ENCODE results near the gene AARS2. TPM values are rescaled to one million over a fixed set of nuclear protein-coding genes. Genes with fewer than 3 reads are reported as not detected.

The AARS2 gene
- polyA plus RNA-seq (2013, experiment 1 of 2), result 2.7 TPM
- polyA plus RNA-seq (2013, experiment 2 of 2), result 2.9 TPM

- Histone ChIP-seq H3K27me3 (ENCODE audit: control insufficient read depth in 1 of 2, insufficient read depth in 1 of 2, low read length in 2 of 2) (peaks cover 12 to 22% of the 10 kb centered on the region in 2 experiments), H2AFZ (ENCODE audit: low read depth, low read length) (peak within 1 kb of the TSS; percentile 99), H4K91ac (ENCODE audit: low read length) (no peak within 1 kb of the TSS), H3K4me2 (ENCODE audit: low read length, poor library complexity, severe bottlenecking) (peak within 1 kb of the TSS; percentile 79), H2BK12ac (ENCODE audit: low read length in 2 of 2) (no peak within 1 kb of the TSS), H3K27ac (ENCODE audit: low read length, poor library complexity, severe bottlenecking) (no peak within 1 kb of the TSS), H3K36me3 (ENCODE audit: control insufficient read depth in 1 of 2, insufficient read depth in 2 of 2, low read depth in 1 of 2, low read length in 2 of 2) (peaks cover 25 to 31% of the 10 kb centered on the region in 2 experiments), H3K18ac (ENCODE audit: low read depth in 1 of 2, low read length in 2 of 2) (peak within 1 kb of the TSS; percentile 67 to 88), H3K23ac (ENCODE audit: low read length in 2 of 2) (peak within 1 kb of the TSS in 1 of 2 experiments; percentile 50), H3K4me1 (ENCODE audit: control insufficient read depth, insufficient read depth, low read depth, low read length) (peaks cover 7% of the 10 kb centered on the region), H3K14ac (ENCODE audit: low read length in 2 of 2) (peak within 1 kb of the TSS in 1 of 2 experiments; percentile 8), H3K9ac (ENCODE audit: low read length) (peak within 1 kb of the TSS; percentile 96), H3K4ac (ENCODE audit: low read depth in 1 of 2, low read length in 2 of 2) (peak within 1 kb of the TSS in 1 of 2 experiments; percentile 85), H2BK5ac (ENCODE audit: low read depth, low read length, poor library complexity, severe bottlenecking) (peak within 1 kb of the TSS; percentile 68), H3K4me3 (ENCODE audit: insufficient read depth in 1 of 2, low read depth in 1 of 2, low read length in 2 of 2) (peak within 1 kb of the TSS; percentile 93 to 94), H3K9me3 (ENCODE audit: control insufficient read depth, low read length) (no peaks in the 10 kb centered on the region), H3K79me1 (replicated peaks; ENCODE audit: low read length, poor library complexity, severe bottlenecking) (peaks cover 17% of the 10 kb centered on the region), H2BK120ac (ENCODE audit: low read depth, low read length) (no peak within 1 kb of the TSS), H2AK5ac (ENCODE audit: low read length, severe bottlenecking) (no peak within 1 kb of the TSS), H4K8ac (ENCODE audit: low read length) (peak within 1 kb of the TSS; percentile 74), H2BK15ac (ENCODE audit: low read depth, poor library complexity, severe bottlenecking) (no peak within 1 kb of the TSS)
- DNase-seq, result peak; percentile 90
- WGBS, result 3% methylated on average over 52 of the region's 52 CpGs
Measured at GRCh38 chr6:44312901-44313788, at the start of gene AARS2. AARS2 (minus strand) TSS chr6:44313347; CDS start chr6:44313323, 24 bp downstream.

GRCh38 chr6:44361947-44362346 lies 48.8 kb upstream of the AARS2 start:
- Histone ChIP-seq H3K9ac (ENCODE audit: low read length) (no peak overlapping the region), H2BK12ac (ENCODE audit: low read length in 2 of 2) (no peak overlapping the region), H4K8ac (ENCODE audit: low read length) (no peak overlapping the region), H2BK15ac (ENCODE audit: low read depth, poor library complexity, severe bottlenecking) (no peak overlapping the region), H3K27ac (ENCODE audit: low read length, poor library complexity, severe bottlenecking) (no peak overlapping the region), H3K79me1 (replicated peaks; ENCODE audit: low read length, poor library complexity, severe bottlenecking) (no peaks in the 10 kb centered on the region), H3K23ac (ENCODE audit: low read length in 2 of 2) (no peak overlapping the region), H3K36me3 (ENCODE audit: control insufficient read depth in 1 of 2, insufficient read depth in 2 of 2, low read depth in 1 of 2, low read length in 2 of 2) (no peaks in the 10 kb centered on the region), H3K4ac (ENCODE audit: low read depth in 1 of 2, low read length in 2 of 2) (no peak overlapping the region), H2BK120ac (ENCODE audit: low read depth, low read length) (no peak overlapping the region), H3K14ac (ENCODE audit: low read length in 2 of 2) (no peak overlapping the region), H3K27me3 (ENCODE audit: control insufficient read depth in 1 of 2, insufficient read depth in 1 of 2, low read length in 2 of 2) (peaks cover 14 to 33% of the 10 kb centered on the region in 2 experiments), H3K4me2 (ENCODE audit: low read length, poor library complexity, severe bottlenecking) (no peak overlapping the region), H3K18ac (ENCODE audit: low read depth in 1 of 2, low read length in 2 of 2) (no peak overlapping the region), H2BK5ac (ENCODE audit: low read depth, low read length, poor library complexity, severe bottlenecking) (no peak overlapping the region), H3K9me3 (ENCODE audit: control insufficient read depth, low read length) (no peaks in the 10 kb centered on the region), H4K91ac (ENCODE audit: low read length) (no peak overlapping the region), H2AK5ac (ENCODE audit: low read length, severe bottlenecking) (no peak overlapping the region), H3K4me1 (ENCODE audit: control insufficient read depth, insufficient read depth, low read depth, low read length) (no peaks in the 10 kb centered on the region), H2AFZ (ENCODE audit: low read depth, low read length) (no peak overlapping the region), H3K4me3 (ENCODE audit: insufficient read depth in 1 of 2, low read depth in 1 of 2, low read length in 2 of 2) (no peak overlapping the region)
- WGBS, result 85% methylated on average over 6 of the region's 6 CpGs
- no peak for DNase-seq

GRCh38 chr6:44359973-44360372 lies 46.8 kb upstream of the AARS2 start:
- no peaks in the 10 kb centered on the region for H3K79me1 ChIP-seq (replicated peaks; ENCODE audit: low read length, poor library complexity, severe bottlenecking)
- no peak overlapping the region for H3K4me3 ChIP-seq (ENCODE audit: insufficient read depth in 1 of 2, low read depth in 1 of 2, low read length in 2 of 2)
- H3K36me3 ChIP-seq (ENCODE audit: control insufficient read depth in 1 of 2, insufficient read depth in 2 of 2, low read depth in 1 of 2, low read length in 2 of 2), result no peaks in the 10 kb centered on the region
- no peak overlapping the region for H2BK15ac ChIP-seq (ENCODE audit: low read depth, poor library complexity, severe bottlenecking)
- H3K27me3 ChIP-seq (ENCODE audit: control insufficient read depth in 1 of 2, insufficient read depth in 1 of 2, low read length in 2 of 2), result peaks cover 27 to 48% of the 10 kb centered on the region in 2 experiments
- H4K91ac ChIP-seq (ENCODE audit: low read length), result no peak overlapping the region
- no peak overlapping the region for H2AK5ac ChIP-seq (ENCODE audit: low read length, severe bottlenecking)
- no peak overlapping the region for H3K14ac ChIP-seq (ENCODE audit: low read length in 2 of 2)
- H3K27ac ChIP-seq (ENCODE audit: low read length, poor library complexity, severe bottlenecking), result no peak overlapping the region
- no peak overlapping the region for H2AFZ ChIP-seq (ENCODE audit: low read depth, low read length)
- H3K4ac ChIP-seq (ENCODE audit: low read depth in 1 of 2, low read length in 2 of 2), result no peak overlapping the region
- H3K18ac ChIP-seq (ENCODE audit: low read depth in 1 of 2, low read length in 2 of 2), result no peak overlapping the region
- H3K4me2 ChIP-seq (ENCODE audit: low read length, poor library complexity, severe bottlenecking), result no peak overlapping the region
- H3K4me1 ChIP-seq (ENCODE audit: control insufficient read depth, insufficient read depth, low read depth, low read length), result no peaks in the 10 kb centered on the region
- no peak for DNase-seq
- no peak overlapping the region for H2BK12ac ChIP-seq (ENCODE audit: low read length in 2 of 2)
- no peak overlapping the region for H3K9ac ChIP-seq (ENCODE audit: low read length)
- no peak overlapping the region for H2BK120ac ChIP-seq (ENCODE audit: low read depth, low read length)
- H3K9me3 ChIP-seq (ENCODE audit: control insufficient read depth, low read length), result peaks cover 7% of the 10 kb centered on the region
- WGBS, result 69% methylated on average over 3 of the region's 3 CpGs
- no peak overlapping the region for H4K8ac ChIP-seq (ENCODE audit: low read length)
- H2BK5ac ChIP-seq (ENCODE audit: low read depth, low read length, poor library complexity, severe bottlenecking), result no peak overlapping the region
- H3K23ac ChIP-seq (ENCODE audit: low read length in 2 of 2), result no peak overlapping the region

- Histone ChIP-seq H2BK15ac (ENCODE audit: low read depth, poor library complexity, severe bottlenecking) (no peak overlapping the region), H3K4me1 (ENCODE audit: control insufficient read depth, insufficient read depth, low read depth, low read length) (no peaks in the 10 kb centered on the region), H3K9me3 (ENCODE audit: control insufficient read depth, low read length) (peaks cover 7% of the 10 kb centered on the region), H3K27me3 (ENCODE audit: control insufficient read depth in 1 of 2, insufficient read depth in 1 of 2, low read length in 2 of 2) (peaks cover 24 to 41% of the 10 kb centered on the region in 2 experiments), H2BK5ac (ENCODE audit: low read depth, low read length, poor library complexity, severe bottlenecking) (no peak overlapping the region), H3K79me1 (replicated peaks; ENCODE audit: low read length, poor library complexity, severe bottlenecking) (no peaks in the 10 kb centered on the region), H3K36me3 (ENCODE audit: control insufficient read depth in 1 of 2, insufficient read depth in 2 of 2, low read depth in 1 of 2, low read length in 2 of 2) (no peaks in the 10 kb centered on the region), H3K4me2 (ENCODE audit: low read length, poor library complexity, severe bottlenecking) (no peak overlapping the region), H2AK5ac (ENCODE audit: low read length, severe bottlenecking) (no peak overlapping the region), H3K18ac (ENCODE audit: low read depth in 1 of 2, low read length in 2 of 2) (no peak overlapping the region), H3K4ac (ENCODE audit: low read depth in 1 of 2, low read length in 2 of 2) (no peak overlapping the region), H3K27ac (ENCODE audit: low read length, poor library complexity, severe bottlenecking) (no peak overlapping the region), H2AFZ (ENCODE audit: low read depth, low read length) (no peak overlapping the region), H3K14ac (ENCODE audit: low read length in 2 of 2) (no peak overlapping the region), H3K9ac (ENCODE audit: low read length) (no peak overlapping the region), H4K8ac (ENCODE audit: low read length) (no peak overlapping the region), H2BK120ac (ENCODE audit: low read depth, low read length) (no peak overlapping the region), H4K91ac (ENCODE audit: low read length) (no peak overlapping the region), H2BK12ac (ENCODE audit: low read length in 2 of 2) (no peak overlapping the region), H3K23ac (ENCODE audit: low read length in 2 of 2) (no peak overlapping the region), H3K4me3 (ENCODE audit: insufficient read depth in 1 of 2, low read depth in 1 of 2, low read length in 2 of 2) (no peak overlapping the region)
- 44% methylated on average over 1 of the region's 1 CpG for WGBS
- no peak for DNase-seq
Measured at GRCh38 chr6:44356487-44356886, 43.3 kb upstream of the AARS2 start.

All from mesenchymal stem cell (in vitro differentiated cells and primary cell).